ENCODE results near the gene NSFL1C.

NSFL1C gene

DNA sequence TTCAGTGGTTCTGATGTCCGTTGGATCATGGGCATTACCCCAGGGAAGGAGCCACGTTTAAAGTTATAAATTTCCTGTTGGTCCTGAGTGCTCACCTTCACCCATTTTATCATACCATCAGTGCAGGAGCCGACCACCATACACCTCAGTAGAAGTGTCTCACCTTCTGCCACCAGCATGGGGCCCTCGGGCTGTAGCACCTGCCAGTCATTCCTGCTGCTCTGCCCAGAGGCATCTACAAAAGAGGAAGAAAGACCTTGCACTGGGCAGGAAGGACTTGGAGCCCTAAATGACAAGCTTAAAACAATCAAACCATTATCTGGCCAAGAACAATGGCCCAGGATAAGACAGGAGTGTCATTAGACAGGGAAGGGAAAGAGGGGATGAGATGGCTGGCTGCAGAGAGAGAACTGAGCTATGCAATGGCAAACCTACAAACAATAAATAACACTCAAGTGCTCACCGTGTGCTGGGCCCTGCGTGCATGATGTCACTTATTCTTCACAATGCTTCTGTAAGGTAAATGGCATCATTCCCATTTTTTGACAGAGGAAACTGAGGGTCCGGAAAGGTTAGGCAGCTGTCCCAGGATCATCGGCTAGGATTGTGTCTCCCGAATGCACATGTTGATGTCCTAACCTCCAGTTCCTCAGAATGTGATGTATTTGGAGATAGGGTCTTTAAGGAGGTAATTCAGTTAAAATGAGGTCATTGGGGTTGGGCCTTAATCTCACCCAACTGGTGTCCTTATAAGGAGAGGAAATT lies 13.4 kb upstream of the NSFL1C start:
- no peak overlapping the region for H3K4me2 ChIP-seq (ENCODE audit: insufficient read depth, low read length)
- H3K9me3 ChIP-seq (ENCODE audit: insufficient read depth, low read length, severe bottlenecking) = no peaks in the 10 kb centered on the region
- H3K79me2 ChIP-seq (ENCODE audit: insufficient read depth, low read length) = no peaks in the 10 kb centered on the region
- peaks cover 9% of the 10 kb centered on the region for H3K27me3 ChIP-seq (ENCODE audit: insufficient read depth, low read length, poor library complexity)
- DNase-seq (no peak), ATAC-seq (ENCODE audit: insufficient read depth, low read depth) (no peak)
- no peaks in the 10 kb centered on the region for H3K4me1 ChIP-seq (ENCODE audit: insufficient read depth, low read length)
- no peak overlapping the region for H2AFZ ChIP-seq (ENCODE audit: low read depth, low read length)
- no peaks in the 10 kb centered on the region for H4K20me1 ChIP-seq (ENCODE audit: insufficient read depth, low read length)
- no peak overlapping the region for H3K27ac ChIP-seq (ENCODE audit: low read length)
- no peak for TF ChIP-seq EZH2 (IDR thresholded peaks at IDR 0.05; ENCODE audit: borderline replicate concordance, low read depth, low read length, severe bottlenecking)
- TF ChIP-seq, protein P1, sequence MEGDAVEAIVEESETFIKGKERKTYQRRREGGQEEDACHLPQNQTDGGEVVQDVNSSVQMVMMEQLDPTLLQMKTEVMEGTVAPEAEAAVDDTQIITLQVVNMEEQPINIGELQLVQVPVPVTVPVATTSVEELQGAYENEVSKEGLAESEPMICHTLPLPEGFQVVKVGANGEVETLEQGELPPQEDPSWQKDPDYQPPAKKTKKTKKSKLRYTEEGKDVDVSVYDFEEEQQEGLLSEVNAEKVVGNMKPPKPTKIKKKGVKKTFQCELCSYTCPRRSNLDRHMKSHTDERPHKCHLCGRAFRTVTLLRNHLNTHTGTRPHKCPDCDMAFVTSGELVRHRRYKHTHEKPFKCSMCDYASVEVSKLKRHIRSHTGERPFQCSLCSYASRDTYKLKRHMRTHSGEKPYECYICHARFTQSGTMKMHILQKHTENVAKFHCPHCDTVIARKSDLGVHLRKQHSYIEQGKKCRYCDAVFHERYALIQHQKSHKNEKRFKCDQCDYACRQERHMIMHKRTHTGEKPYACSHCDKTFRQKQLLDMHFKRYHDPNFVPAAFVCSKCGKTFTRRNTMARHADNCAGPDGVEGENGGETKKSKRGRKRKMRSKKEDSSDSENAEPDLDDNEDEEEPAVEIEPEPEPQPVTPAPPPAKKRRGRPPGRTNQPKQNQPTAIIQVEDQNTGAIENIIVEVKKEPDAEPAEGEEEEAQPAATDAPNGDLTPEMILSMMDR (IDR thresholded peaks at IDR 0.05; ENCODE audit: borderline replicate concordance, extremely low read depth, low read length, poor library complexity, severe bottlenecking) = no peak
- H3K9ac ChIP-seq (ENCODE audit: low read depth, low read length) = no peak overlapping the region
- H3K4me3 ChIP-seq (ENCODE audit: low read depth in 1 of 2, low read length in 2 of 2) = no peak overlapping the region
- H3K36me3 ChIP-seq (ENCODE audit: insufficient read depth, low read length) = no peaks in the 10 kb centered on the region

DNA sequence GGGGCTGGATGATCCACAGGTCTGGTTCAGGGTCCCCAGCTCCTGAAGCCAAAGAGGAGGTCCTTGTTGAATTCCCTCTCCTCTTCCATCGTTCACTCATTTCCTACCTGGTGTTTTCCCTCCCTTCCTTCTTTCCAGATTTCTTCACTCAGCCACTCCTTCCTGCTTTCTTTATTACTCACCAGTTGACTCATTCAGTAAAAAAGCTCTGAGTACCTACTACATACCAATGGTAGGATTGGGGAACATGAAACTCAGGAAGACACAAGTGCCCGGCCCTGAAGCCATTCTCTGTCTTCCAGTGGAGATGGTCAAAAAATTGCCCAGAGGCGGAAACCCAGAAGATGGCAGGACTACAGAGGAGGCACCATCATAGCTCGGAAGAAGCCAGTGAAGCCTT lies 11.9 kb upstream of the NSFL1C start:
- Histone ChIP-seq H4K20me1 (ENCODE audit: insufficient read depth, low read length) (no peaks in the 10 kb centered on the region), H3K9ac (ENCODE audit: low read depth, low read length) (no peak overlapping the region), H3K27ac (ENCODE audit: low read length) (no peak overlapping the region), H3K9me3 (ENCODE audit: insufficient read depth, low read length, severe bottlenecking) (no peaks in the 10 kb centered on the region), H3K79me2 (ENCODE audit: insufficient read depth, low read length) (no peaks in the 10 kb centered on the region), H3K36me3 (ENCODE audit: insufficient read depth, low read length) (no peaks in the 10 kb centered on the region), H3K27me3 (ENCODE audit: insufficient read depth, low read length, poor library complexity) (peaks cover 9% of the 10 kb centered on the region), H3K4me3 (ENCODE audit: low read depth in 1 of 2, low read length in 2 of 2) (no peak overlapping the region), H2AFZ (ENCODE audit: low read depth, low read length) (no peak overlapping the region), H3K4me2 (ENCODE audit: insufficient read depth, low read length) (no peak overlapping the region), H3K4me1 (ENCODE audit: insufficient read depth, low read length) (no peaks in the 10 kb centered on the region)
- TF ChIP-seq, protein P1 (IDR thresholded peaks at IDR 0.05; ENCODE audit: borderline replicate concordance, extremely low read depth, low read length, poor library complexity, severe bottlenecking) = no peak
- no peak for TF ChIP-seq EZH2 (IDR thresholded peaks at IDR 0.05; ENCODE audit: borderline replicate concordance, low read depth, low read length, severe bottlenecking)
- ATAC-seq (ENCODE audit: insufficient read depth, low read depth) (no peak), DNase-seq (no peak)

DNA sequence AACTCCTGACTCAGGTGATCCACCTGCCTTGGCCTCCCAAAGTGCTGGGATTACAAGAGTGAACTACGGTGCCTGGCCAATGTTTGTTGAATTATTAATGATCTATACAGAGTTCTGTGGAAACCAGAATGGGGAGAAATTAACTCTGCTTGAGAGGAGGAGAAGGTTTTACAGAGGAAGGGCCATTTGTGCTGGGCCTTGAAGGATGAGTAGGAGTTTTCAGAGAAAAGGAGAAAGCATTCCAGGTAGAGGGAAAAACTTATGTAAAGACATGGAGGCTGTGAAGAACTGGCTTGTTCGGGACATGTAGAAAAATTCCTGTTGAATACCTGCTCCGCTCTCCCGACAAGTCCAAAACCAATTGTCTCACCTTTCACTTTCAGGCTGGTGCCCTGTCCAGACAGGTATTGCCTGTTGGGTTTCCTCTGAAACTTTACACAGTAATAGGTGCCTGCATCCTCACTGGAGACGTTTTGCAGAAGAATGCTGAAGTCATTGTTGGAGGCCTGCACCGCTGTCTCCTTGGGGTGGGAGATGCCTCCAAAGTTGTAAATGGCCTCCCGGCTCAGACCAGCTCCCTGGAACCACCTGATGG lies 11.3 kb upstream of the NSFL1C start:
- DNase-seq = no peak
- H3K9ac ChIP-seq (ENCODE audit: low read depth, low read length) = no peak overlapping the region
- no peak for ATAC-seq (ENCODE audit: insufficient read depth, low read depth)
- H3K27ac ChIP-seq (ENCODE audit: low read length) = no peak overlapping the region
- no peaks in the 10 kb centered on the region for H3K4me1 ChIP-seq (ENCODE audit: insufficient read depth, low read length)
- no peaks in the 10 kb centered on the region for H3K9me3 ChIP-seq (ENCODE audit: insufficient read depth, low read length, severe bottlenecking)
- peaks cover 9% of the 10 kb centered on the region for H3K27me3 ChIP-seq (ENCODE audit: insufficient read depth, low read length, poor library complexity)
- H3K36me3 ChIP-seq (ENCODE audit: insufficient read depth, low read length) = no peaks in the 10 kb centered on the region
- no peak for TF ChIP-seq EZH2 (IDR thresholded peaks at IDR 0.05; ENCODE audit: borderline replicate concordance, low read depth, low read length, severe bottlenecking)
- TF ChIP-seq, protein P1 (IDR thresholded peaks at IDR 0.05; ENCODE audit: borderline replicate concordance, extremely low read depth, low read length, poor library complexity, severe bottlenecking) = no peak
- H4K20me1 ChIP-seq (ENCODE audit: insufficient read depth, low read length) = no peaks in the 10 kb centered on the region
- H3K79me2 ChIP-seq (ENCODE audit: insufficient read depth, low read length) = no peaks in the 10 kb centered on the region
- no peak overlapping the region for H3K4me2 ChIP-seq (ENCODE audit: insufficient read depth, low read length)
- H2AFZ ChIP-seq (ENCODE audit: low read depth, low read length) = no peak overlapping the region
- no peak overlapping the region for H3K4me3 ChIP-seq (ENCODE audit: low read depth in 1 of 2, low read length in 2 of 2)
